Cardiac fibroblast (primary cell): ENCODE measurements around the gene PKHD1.

Source experiments
- DNase-seq, 2 donors: peaks; one replicate each; pipeline versions ENCODE4 v3.0.0 to v3.0.0-alpha.2; 2010; ENCODE audit warnings: low read depth in 2 of 2
- H3K4me3 ChIP-seq, 2 donors: replicated peaks in 1 of 2; 1 replicate in 1 of 2; 2 replicates in 1 of 2; pipeline ENCODE4 v1.5.1; 2011; ENCODE audit warnings: low read depth in 2 of 2, low read length in 2 of 2, mild to moderate bottlenecking in 2 of 2, moderate library complexity in 1 of 2
- CTCF ChIP-seq: IDR thresholded peaks from one replicate; pipeline ENCODE4 v1.5.1; 2011; ENCODE audit warnings: low read depth, mild to moderate bottlenecking, low read length, inconsistent platforms

Gene PKHD1

GRCh38 chr6:52123251-52123650 lies 35.8 kb upstream of the PKHD1 start:
- DNase-seq, result no peak
- no peak overlapping the region for H3K4me3 ChIP-seq
- TF ChIP-seq CTCF, result no peak

- DNase-seq, result no peak
- no peak overlapping the region for H3K4me3 ChIP-seq
- TF ChIP-seq CTCF, result no peak
Observed at GRCh38 chr6:52117352-52117751, 29.9 kb upstream of the PKHD1 start.

- DNase-seq, result no peak
- H3K4me3 ChIP-seq, result no peak overlapping the region
- TF ChIP-seq CTCF, result no peak
Observed at GRCh38 chr6:52116605-52116948, 29.2 kb upstream of the PKHD1 start.

GRCh38 chr6:52115891-52116604 lies 28.6 kb upstream of the PKHD1 start:
- H3K4me3 ChIP-seq, result no peak overlapping the region
- no peak for DNase-seq
- TF ChIP-seq CTCF, result no peak

- no peak for TF ChIP-seq CTCF
- no peak for DNase-seq
- no peak overlapping the region for H3K4me3 ChIP-seq
Observed at GRCh38 chr6:52115145-52115741, 27.8 kb upstream of the PKHD1 start.

GRCh38 chr6:52109171-52109571 lies 21.8 kb upstream of the PKHD1 start:
- DNase-seq, result no peak
- TF ChIP-seq CTCF, result no peak

GRCh38 chr6:52108128-52108527 lies 20.7 kb upstream of the PKHD1 start:
- no peak overlapping the region for H3K4me3 ChIP-seq
- no peak for TF ChIP-seq CTCF
- DNase-seq, result no peak

More at GRCh38 chr6:52109171-52109571, 21.8 kb upstream of the PKHD1 start:
- H3K4me3 ChIP-seq, result no peak overlapping the region
